ENCODE results near the gene MBD1. TPM values are rescaled to one million over a fixed set of nuclear protein-coding genes. Genes with fewer than 3 reads are reported as not detected.
"Not testable (repeated sequence)": the region's sequence is repeated elsewhere in the genome, so short reads cannot be mapped to it uniquely, and the experiment has no call there.

Gene MBD1
- total and polyA plus RNA-seq, 2 of the 13 experiments (the other 11 are each of a cell fraction or from before 2014, with no cell fraction given) = 25.5 to 28.6 TPM

DNA sequence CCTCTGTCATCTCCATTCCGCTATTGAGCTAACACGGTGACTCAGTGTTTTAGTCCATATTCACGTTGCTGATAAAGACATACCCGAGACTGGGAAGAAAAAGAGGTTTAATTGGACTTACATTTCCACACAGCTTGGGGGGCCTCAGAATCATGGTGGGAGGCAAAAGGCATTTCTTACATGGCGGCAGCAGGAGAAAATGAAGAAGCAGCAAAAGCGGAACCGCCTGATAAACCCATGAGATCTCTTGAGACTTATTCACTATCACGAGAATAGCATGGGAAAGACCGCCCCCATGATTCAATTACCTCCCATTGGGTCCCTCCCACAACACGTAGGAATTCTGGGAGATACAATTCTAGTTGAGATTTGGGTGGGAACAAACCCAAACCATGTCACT is 28.8 kb upstream of the MBD1 start:
- H3K27me3 ChIP-seq (ENCODE audit: control insufficient read depth in 1 of 2, insufficient read depth in 2 of 2, low read length in 2 of 2) = no peaks in the 10 kb centered on the region
- no TSS peak for BruUV-seq (replicated peaks)
- peaks cover 4% of the 10 kb centered on the region for H3K9me3 ChIP-seq (ENCODE audit: low read length)
- H3K4me1 ChIP-seq (ENCODE audit: insufficient read depth, low read length) = peaks cover 51% of the 10 kb centered on the region
- no peak overlapping the region for H3K27ac ChIP-seq (ENCODE audit: extremely low read length, insufficient read depth, low read length)
- no peaks in the 10 kb centered on the region for H4K20me1 ChIP-seq (ENCODE audit: insufficient read depth, low read length)
- H3K4me2 ChIP-seq (ENCODE audit: low read depth, low read length) = no peak overlapping the region
- no peak overlapping the region for H3K9ac ChIP-seq (ENCODE audit: insufficient read depth, low read depth, low read length)
- intact Hi-C loops (cut with micrococcal nuclease; ENCODE audit: unreplicated experiment) (no loop called here), in situ Hi-C loops (cut with HindIII; ENCODE audit: extremely low pct_ligation_motif_present, low pct_unique_long_range_greater_than_20kb) (no loop called here)
- ChIA-PET CTCF (ENCODE audit: low intra/inter-chr PET ratio, low total read pairs) (no interaction called here), POLR2A (interaction anchor here (3.5 kb wide), 1 partner anchor 29 kb away, joined by 15 read pairs; the partner anchor contains the start of gene MBD1)
- WGBS (ENCODE audit: low lambda C conversion rate) = 77% methylated on average over 10 of the region's 10 CpGs
- H2AFZ ChIP-seq (ENCODE audit: low read length) = no peak overlapping the region
- H3K36me3 ChIP-seq (replicated peaks in 1 of 2; ENCODE audit: control insufficient read depth in 1 of 2, insufficient read depth in 2 of 2, low read length in 2 of 2) = no peaks in the 10 kb centered on the region
- TF ChIP-seq ZNF747 (CRISPR knock-in tag; IDR thresholded peaks at IDR 0.05; ENCODE audit: borderline replicate concordance) (no peak), NR2F2 (IDR thresholded peaks at IDR 0.05; ENCODE audit: borderline replicate concordance, low read depth) (no peak), TRIM24 (CRISPR knock-in tag; IDR thresholded peaks at IDR 0.05) (no peak)
- TF ChIP-seq, protein P1, sequence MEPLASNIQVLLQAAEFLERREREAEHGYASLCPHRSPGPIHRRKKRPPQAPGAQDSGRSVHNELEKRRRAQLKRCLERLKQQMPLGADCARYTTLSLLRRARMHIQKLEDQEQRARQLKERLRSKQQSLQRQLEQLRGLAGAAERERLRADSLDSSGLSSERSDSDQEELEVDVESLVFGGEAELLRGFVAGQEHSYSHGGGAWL (CRISPR knock-in tag; IDR thresholded peaks at IDR 0.05) = no peak
- TF ChIP-seq, protein P2, sequence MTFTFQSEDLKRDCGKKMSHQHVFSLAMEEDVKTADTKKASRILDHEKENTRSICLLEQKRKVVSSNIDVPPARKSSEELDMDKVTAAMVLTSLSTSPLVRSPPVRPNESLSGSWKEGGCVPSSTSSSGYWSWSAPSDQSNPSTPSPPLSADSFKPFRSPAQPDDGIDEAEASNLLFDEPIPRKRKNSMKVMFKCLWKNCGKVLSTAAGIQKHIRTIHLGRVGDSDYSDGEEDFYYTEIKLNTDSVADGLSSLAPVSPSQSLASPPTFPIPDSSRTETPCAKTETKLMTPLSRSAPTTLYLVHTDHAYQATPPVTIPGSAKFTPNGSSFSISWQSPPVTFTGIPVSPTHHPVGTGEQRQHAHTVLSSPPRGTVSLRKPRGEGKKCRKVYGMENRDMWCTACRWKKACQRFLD (CRISPR knock-in tag; IDR thresholded peaks at IDR 0.05; ENCODE audit: borderline replicate concordance) = no peak
- no peak for ATAC-seq
- no peaks in the 10 kb centered on the region for H3K79me2 ChIP-seq (ENCODE audit: insufficient read depth, low read length)
- no peak for DNase-seq (ENCODE audit: low spot score)
- H3K4me3 ChIP-seq (replicated peaks in 1 of 3; ENCODE audit: insufficient read depth in 1 of 3, low read depth in 2 of 3, low read length in 3 of 3) = no peak overlapping the region
- no peak for FAIRE-seq

DNA sequence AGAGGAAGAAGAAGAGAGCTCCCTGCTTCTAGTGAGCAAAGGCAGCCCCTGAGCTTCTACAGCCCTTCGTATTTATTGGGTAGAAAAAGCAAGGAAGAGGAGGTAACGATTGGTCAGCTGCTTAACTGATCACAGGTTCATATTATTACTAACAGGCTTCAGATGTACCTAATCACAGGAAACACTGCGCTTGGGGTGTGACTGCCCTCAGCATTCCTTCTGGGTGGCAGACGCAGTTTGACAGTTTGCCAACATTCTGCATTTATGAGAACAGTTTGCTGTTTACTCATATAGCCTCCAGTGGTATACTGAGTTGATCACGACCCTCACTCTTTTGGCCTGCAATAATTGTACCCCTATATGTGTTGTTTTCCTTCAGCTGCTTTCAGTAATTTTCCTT is 27.5 kb upstream of the MBD1 start:
- H4K20me1 ChIP-seq (ENCODE audit: insufficient read depth, low read length); BruUV-seq (replicated peaks); FAIRE-seq; H3K36me3 ChIP-seq (replicated peaks in 1 of 2; ENCODE audit: control insufficient read depth in 1 of 2, insufficient read depth in 2 of 2, low read length in 2 of 2); H3K79me2 ChIP-seq (ENCODE audit: insufficient read depth, low read length); DNase-seq (ENCODE audit: low spot score); H2AFZ ChIP-seq (ENCODE audit: low read length); ATAC-seq; H3K4me3 ChIP-seq (replicated peaks in 1 of 3; ENCODE audit: insufficient read depth in 1 of 3, low read depth in 2 of 3, low read length in 3 of 3); H3K27ac ChIP-seq (ENCODE audit: extremely low read length, insufficient read depth, low read length); in situ Hi-C loops (cut with HindIII; ENCODE audit: extremely low pct_ligation_motif_present, low pct_unique_long_range_greater_than_20kb); H3K9ac ChIP-seq (ENCODE audit: insufficient read depth, low read depth, low read length); CTCF ChIA-PET (ENCODE audit: low intra/inter-chr PET ratio, low total read pairs); H3K27me3 ChIP-seq (ENCODE audit: control insufficient read depth in 1 of 2, insufficient read depth in 2 of 2, low read length in 2 of 2); H3K9me3 ChIP-seq (ENCODE audit: low read length): not testable (repeated sequence)
- intact Hi-C loops (cut with micrococcal nuclease; ENCODE audit: unreplicated experiment) = loop anchor here (2.0 to 5.0 kb wide), 2 partner anchors 42 to 48 kb away; partner anchors contain the start of gene CFAP53
- WGBS (ENCODE audit: low lambda C conversion rate) = 14% methylated on average over 5 of the region's 5 CpGs
- POLR2A ChIA-PET = interaction anchor here (1.6 to 3.5 kb wide), 2 partner anchors 27 to 66 kb away, joined by 10 to 15 read pairs; partner anchors contain the start of genes MBD1 and SKA1
- Histone ChIP-seq H3K4me1 (ENCODE audit: insufficient read depth, low read length) (peaks cover 46% of the 10 kb centered on the region), H3K4me2 (ENCODE audit: low read depth, low read length) (peak overlapping the region; percentile 96; the same call in 1 of the 2 replicates)

All from HepG2 (cell line).